GM23248 (cell line): Measurements from ENCODE around the gene RETREG1. TPM values are rescaled to one million over a fixed set of nuclear protein-coding genes. Genes with fewer than 3 reads are reported as not detected.

Experiments
- DNase-seq: peaks from one replicate; pipeline ENCODE4 v3.0.0-alpha.2; 2015
- H2AFZ ChIP-seq: fragments of 200-600 bp; sonication (generic); 2 replicates; pipeline ENCODE4 v1.6.1; 2016; ENCODE audit warnings: antibody characterized with exemption
- H3F3A ChIP-seq: fragments of 200-600 bp; sonication (generic); 2 replicates; pipeline ENCODE4 v1.6.1; 2016; ENCODE audit warnings: mild to moderate bottlenecking, antibody characterized with exemption, mixed run types; ENCODE audit not compliant: insufficient read depth
- H3K27ac ChIP-seq: fragments of 200-600 bp; sonication (generic); 2 replicates; pipeline ENCODE4 v1.5.1; 2016; ENCODE audit warnings: mild to moderate bottlenecking
- H3K27me3 ChIP-seq: fragments of 200-600 bp; sonication (generic); replicated peaks from 2 replicates; pipeline ENCODE4 v1.6.1; 2016; ENCODE audit warnings: mild to moderate bottlenecking; ENCODE audit not compliant: insufficient read depth
- H3K36me3 ChIP-seq: fragments of 200-600 bp; sonication (generic); 2 replicates; pipeline ENCODE4 v1.6.1; 2016; ENCODE audit warnings: low read depth, mild to moderate bottlenecking
- H3K4me1 ChIP-seq: fragments of 200-600 bp; sonication (generic); 2 replicates; pipeline ENCODE4 v1.6.1; 2016; ENCODE audit warnings: mild to moderate bottlenecking; ENCODE audit not compliant: insufficient read depth
- H3K4me2 ChIP-seq: fragments of 200-600 bp; sonication (generic); one replicate; pipeline ENCODE4 v1.6.1; 2016; ENCODE audit warnings: mild to moderate bottlenecking; ENCODE audit not compliant: unreplicated experiment
- H3K4me3 ChIP-seq: fragments of 200-600 bp; sonication (generic); 2 replicates; pipeline ENCODE4 v1.5.1; 2016; ENCODE audit warnings: mild to moderate bottlenecking
- H3K79me2 ChIP-seq: fragments of 200-600 bp; sonication (generic); 2 replicates; pipeline ENCODE4 v1.6.1; 2016; ENCODE audit warnings: mild to moderate bottlenecking; ENCODE audit not compliant: insufficient read depth
- H3K9ac ChIP-seq: fragments of 200-600 bp; sonication (generic); 2 replicates; pipeline ENCODE4 v1.6.1; 2016; ENCODE audit warnings: mild to moderate bottlenecking
- H3K9me2 ChIP-seq: fragments of 200-600 bp; sonication (generic); 2 replicates; pipeline ENCODE4 v1.6.1; 2016; ENCODE audit warnings: mixed run types, mild to moderate bottlenecking, moderate library complexity; ENCODE audit not compliant: insufficient read depth
- H3K9me3 ChIP-seq: fragments of 200-600 bp; sonication (generic); one replicate; pipeline ENCODE4 v1.6.1; 2017; ENCODE audit warnings: low read depth
- H4K20me1 ChIP-seq: fragments of 200-600 bp; sonication (generic); 2 replicates; pipeline ENCODE4 v1.6.0; 2016; ENCODE audit not compliant: insufficient read depth
- EZH2 ChIP-seq: fragments of 200-600 bp; sonication (generic); IDR thresholded peaks from 2 replicates; pipeline ENCODE4 v1.6.1; 2018; ENCODE audit warnings: antibody characterized with exemption, mild to moderate bottlenecking; ENCODE audit not compliant: insufficient read depth, poor library complexity, severe bottlenecking
- EZH2phosphoT487 ChIP-seq: fragments of 200-600 bp; sonication (generic); IDR thresholded peaks from 2 replicates; pipeline ENCODE4 v1.6.1; 2018; ENCODE audit warnings: antibody characterized with exemption, moderate library complexity, mild to moderate bottlenecking, low read depth; ENCODE audit not compliant: insufficient read depth
- WGBS, 2 experiments: methylation state at CpG; one replicate each; pipeline ENCODE4 v1.1.6; 2015 to 2017; ENCODE audit warnings: low lambda C conversion rate in 2 of 2, low coverage in 1 of 2; ENCODE audit errors: missing lambda C conversion rate in 2 of 2; 5-methylcytosine and 5-hydroxymethylcytosine counted together
- in situ Hi-C: fragments of 300-500 bp; cut with MboI; formaldehyde crosslinking; loops from 2 replicates; pipeline ENCODE4 v1.15.0; 2020
- polyA plus RNA-seq: library from polyadenylated mRNA; unstranded; fragments of >200 nt; fragmentation: Nextera tagmentation; extraction: Ambion mirVana; gene quantifications from 2 replicates; pipeline ENCODE4 v1.2.1, GENCODE V29; 2016
- total RNA-seq: library from RNA; depleted of rRNA; stranded (reverse); fragments of >200 nt; shearing (Covaris generic); gene quantifications from 2 replicates; pipeline ENCODE4 v1.2.3, GENCODE V29; 2014

Gene RETREG1
- total and polyA plus RNA-seq, 2 experiments from 2014 or later: 0.22 to 1.1 TPM

DNA sequence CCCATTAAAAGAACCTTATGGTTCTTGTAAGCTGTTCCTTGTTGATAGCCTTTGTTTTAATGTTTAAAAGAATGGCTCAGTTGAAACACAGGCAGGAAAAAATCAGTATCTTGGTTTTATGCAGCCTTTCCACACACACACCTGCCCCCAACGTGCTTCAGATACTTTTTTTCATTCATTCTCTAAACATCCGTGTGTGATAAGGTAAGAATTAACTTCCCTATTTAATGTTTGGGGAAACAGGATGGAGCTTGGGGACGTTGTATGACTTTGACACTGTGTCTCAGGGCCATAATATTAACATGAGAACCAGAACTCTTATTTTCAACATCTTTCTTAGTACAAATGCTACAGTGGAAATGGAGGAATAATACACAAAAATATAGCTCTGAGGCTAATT lies 145.4 kb downstream of the RETREG1 start:
- 68 to 76% methylated on average over 3 of the region's 3 CpGs for WGBS, 2 experiments
- Histone ChIP-seq H3F3A (peaks cover 16% of the 10 kb centered on the region), H3K4me2 (no peak overlapping the region), H3K4me3 (no peak overlapping the region), H4K20me1 (no peaks in the 10 kb centered on the region; the same call in 1 of the 2 replicates), H3K36me3 (no peaks in the 10 kb centered on the region), H3K27me3 (no peaks in the 10 kb centered on the region), H3K9me2 (no peaks in the 10 kb centered on the region), H2AFZ (no peak overlapping the region), H3K4me1 (peaks cover 17% of the 10 kb centered on the region), H3K9me3 (no peaks in the 10 kb centered on the region), H3K9ac (no peak overlapping the region), H3K79me2 (peaks cover 52% of the 10 kb centered on the region), H3K27ac (no peak overlapping the region)
- in situ Hi-C loops: loop anchor here (10.0 kb wide), 1 partner anchor 723 kb away; no protein-coding TSS in a partner anchor
- DNase-seq: no peak
- TF ChIP-seq EZH2phosphoT487: no peak
- no peak for TF ChIP-seq EZH2

DNA sequence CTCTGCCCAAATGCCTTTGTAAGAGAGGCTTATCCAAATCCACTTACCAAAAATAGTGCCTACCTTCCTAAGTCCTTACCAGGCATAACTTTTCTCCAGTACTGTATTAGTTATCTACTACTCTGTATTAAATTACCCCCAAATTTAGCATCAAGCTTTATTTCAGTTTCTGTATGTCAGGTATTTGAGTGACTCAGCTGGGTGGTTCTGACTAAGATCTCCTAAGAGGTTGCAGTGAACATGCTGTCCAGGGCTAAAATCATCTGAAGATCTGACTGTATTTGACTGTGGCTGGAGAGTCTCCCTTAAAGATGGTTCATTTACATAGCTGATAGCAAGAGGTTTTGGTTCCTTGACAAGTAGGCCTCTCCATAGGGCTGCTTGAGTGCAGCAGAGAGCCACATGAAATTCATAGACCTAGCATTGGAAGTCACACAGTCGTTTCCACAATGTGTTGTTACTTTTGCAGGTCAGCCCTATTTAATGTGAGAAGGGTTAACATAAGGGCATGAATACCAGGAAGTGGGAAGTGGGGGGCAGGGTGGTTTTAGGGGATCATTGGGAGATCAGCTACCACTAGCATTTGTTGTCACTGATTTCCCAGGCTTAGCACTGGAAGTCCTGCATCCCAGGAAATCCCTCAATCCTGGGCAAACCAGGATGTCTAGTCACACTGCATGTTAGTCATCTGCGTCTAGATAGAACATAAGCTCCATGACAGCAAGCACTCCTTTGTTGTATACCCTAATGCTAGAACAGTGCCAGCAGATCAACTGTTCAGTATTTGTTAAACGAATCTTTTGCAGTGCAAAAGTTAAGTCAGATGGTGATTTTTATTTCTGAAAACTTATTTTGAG lies 149.2 kb downstream of the RETREG1 start:
- Histone ChIP-seq H3K4me3 (peak overlapping the region; percentile 93), H3K79me2 (peaks cover 90% of the 10 kb centered on the region), H3F3A (peaks cover 29% of the 10 kb centered on the region), H3K4me1 (peaks cover 34% of the 10 kb centered on the region), H3K9ac (0 out of 2 replicates have a peak overlapping the region, but pooled peaks have one; percentile 88), H3K9me2 (no peaks in the 10 kb centered on the region), H3K9me3 (no peaks in the 10 kb centered on the region), H4K20me1 (no peaks in the 10 kb centered on the region; the same call in 1 of the 2 replicates), H3K36me3 (peaks cover 8% of the 10 kb centered on the region), H3K4me2 (peak overlapping the region; percentile 100), H2AFZ (peak overlapping the region; percentile 95; the same call in 1 of the 2 replicates), H3K27ac (peak overlapping the region; percentile 68), H3K27me3 (no peaks in the 10 kb centered on the region)
- DNase-seq: peak; percentile 89
- in situ Hi-C loops: no loop called here
- no peak for TF ChIP-seq EZH2phosphoT487
- no peak for TF ChIP-seq EZH2
- WGBS, 2 experiments: 37 to 38% methylated on average over 3 of the region's 3 CpGs

DNA sequence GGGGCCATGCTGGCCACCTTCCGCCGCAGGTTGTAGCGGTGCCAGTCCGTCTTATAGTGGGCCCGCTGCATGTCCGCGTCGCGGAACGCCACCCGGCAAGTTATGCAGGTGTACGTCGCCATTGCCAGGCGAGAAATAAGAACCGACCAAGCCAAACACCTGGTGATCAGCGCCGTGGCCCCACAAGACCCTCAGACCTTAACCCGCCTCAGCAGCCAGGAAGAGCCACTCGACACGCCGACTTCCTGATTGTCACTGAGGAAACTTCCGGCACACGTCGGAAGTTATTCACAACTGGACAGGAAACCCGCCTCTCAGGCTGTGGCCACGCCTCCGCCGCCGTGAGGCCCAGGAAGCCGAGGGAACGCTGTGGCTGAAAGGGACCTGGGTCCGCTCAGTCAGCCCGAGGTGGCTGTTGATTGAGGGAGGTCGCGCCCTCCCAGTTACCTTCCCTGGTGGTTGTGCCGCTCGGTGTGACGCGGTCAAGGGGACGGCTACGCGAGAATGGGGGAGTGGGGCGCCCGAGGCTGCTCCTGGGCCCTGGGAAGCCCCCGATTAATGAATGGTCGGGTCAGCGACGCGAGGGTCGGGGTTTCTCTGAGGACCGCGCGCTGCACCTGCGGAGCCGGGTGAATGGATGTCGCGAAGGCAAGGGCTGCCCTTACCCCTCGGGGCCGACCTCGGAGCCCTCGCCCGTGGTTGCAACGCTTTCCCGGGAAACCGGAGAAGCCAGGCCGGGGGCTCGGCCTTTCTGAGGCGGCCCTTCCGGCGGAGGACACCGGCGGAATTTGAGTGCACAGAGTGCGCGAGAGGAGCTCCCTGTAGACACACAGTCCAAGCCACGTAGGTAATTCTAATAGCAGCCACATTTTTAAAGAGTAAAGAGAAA lies 151.0 kb downstream of the RETREG1 start, which contains the start of gene ZNF622:
Gene ZNF622 (minus strand): TSS at position 257 of the 889 bp plus-strand sequence. CDS start 135 bp downstream, at position 122.
- peaks cover 46% of the 10 kb centered on the region for H3F3A ChIP-seq
- peaks cover 52% of the 10 kb centered on the region for H3K4me1 ChIP-seq
- in situ Hi-C loops: no loop called here
- WGBS, 2 experiments: 1% methylated on average over 71 to 75 of the region's 75 CpGs
- no peaks in the 10 kb centered on the region for H3K27me3 ChIP-seq
- H3K9me2 ChIP-seq: no peaks in the 10 kb centered on the region
- H3K79me2 ChIP-seq: peaks cover 87% of the 10 kb centered on the region
- H3K4me2 ChIP-seq: peak within 1 kb of the TSS; percentile 100
- peak within 1 kb of the TSS; percentile 95 for H2AFZ ChIP-seq
- H4K20me1 ChIP-seq: peaks cover 4% of the 10 kb centered on the region; the same call in 1 of the 2 replicates
- no peak for TF ChIP-seq EZH2
- TF ChIP-seq EZH2phosphoT487: no peak
- H3K9me3 ChIP-seq: no peaks in the 10 kb centered on the region
- H3K9ac ChIP-seq: peak within 1 kb of the TSS; percentile 88
- peak within 1 kb of the TSS; percentile 68 for H3K27ac ChIP-seq
- H3K36me3 ChIP-seq: peaks cover 22% of the 10 kb centered on the region
- peak within 1 kb of the TSS; percentile 93 for H3K4me3 ChIP-seq
- peak; percentile 95 for DNase-seq
